ENCODE results near the gene ATP5MC2.
A peak's percentile ranks its signal among the peaks of the same experiment; 100 is the strongest.
"Not testable (repeated sequence)": the region's sequence is repeated elsewhere in the genome, so short reads cannot be mapped to it uniquely, and the experiment has no call there.

The ATP5MC2 gene

DNA sequence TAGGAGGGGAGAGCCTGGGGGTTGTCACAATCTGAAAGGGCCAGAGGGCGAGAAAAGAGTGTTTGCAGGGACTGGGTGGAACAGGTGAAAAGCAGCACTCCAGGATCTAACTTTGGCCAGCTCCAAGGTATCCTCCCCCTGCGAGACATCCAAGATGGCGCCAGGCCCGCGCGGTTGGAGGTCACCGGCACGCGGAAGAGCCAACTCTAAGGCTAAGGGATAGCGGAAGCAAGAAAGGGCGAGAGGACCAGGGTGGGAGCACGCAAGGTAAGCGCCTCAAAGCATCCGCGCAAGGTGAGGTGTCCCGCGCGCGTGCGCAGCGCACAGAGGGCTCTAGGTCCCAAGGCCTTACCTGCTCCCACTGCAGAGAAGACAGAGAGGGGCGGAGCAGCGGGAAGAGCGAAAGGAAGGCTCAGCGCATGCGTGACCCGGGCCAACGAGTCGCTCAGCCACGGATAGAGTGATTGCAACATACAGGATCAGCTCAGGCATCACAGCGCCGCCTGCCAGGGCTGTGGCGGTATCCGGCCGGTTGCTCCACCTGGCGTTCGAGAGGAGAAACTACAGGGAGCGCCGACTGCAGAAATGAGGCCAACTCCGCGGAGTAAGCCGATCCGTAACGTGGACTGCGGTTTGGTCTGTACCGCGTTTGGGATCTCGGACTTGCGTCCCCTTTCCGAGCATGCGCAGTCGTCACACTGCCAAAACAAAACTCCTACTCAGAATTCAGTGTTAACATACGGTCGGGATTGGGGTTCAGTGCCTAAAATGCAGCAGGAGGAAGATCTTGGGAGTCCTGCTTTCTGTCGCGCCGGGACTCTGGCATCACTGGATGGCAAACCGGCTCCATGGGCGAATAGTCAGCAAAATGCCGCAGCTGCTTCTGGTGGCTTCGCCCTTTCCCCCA, at the start of gene ATP5MC2:
Gene ATP5MC2, minus strand, starts transcription at position 383 of the 907 bp plus-strand sequence. CDS start 3,469 bp downstream, outside the sequence.
- in situ Hi-C loops (cut with HindIII; ENCODE audit: low pct_ligation_motif_present, low pct_unique_long_range_greater_than_20kb, low sequenced_read_pairs): loop anchor here (10.0 kb wide), 1 partner anchor 141 kb away; no protein-coding TSS in a partner anchor
- peak; percentile 99 for DNase-seq

DNA sequence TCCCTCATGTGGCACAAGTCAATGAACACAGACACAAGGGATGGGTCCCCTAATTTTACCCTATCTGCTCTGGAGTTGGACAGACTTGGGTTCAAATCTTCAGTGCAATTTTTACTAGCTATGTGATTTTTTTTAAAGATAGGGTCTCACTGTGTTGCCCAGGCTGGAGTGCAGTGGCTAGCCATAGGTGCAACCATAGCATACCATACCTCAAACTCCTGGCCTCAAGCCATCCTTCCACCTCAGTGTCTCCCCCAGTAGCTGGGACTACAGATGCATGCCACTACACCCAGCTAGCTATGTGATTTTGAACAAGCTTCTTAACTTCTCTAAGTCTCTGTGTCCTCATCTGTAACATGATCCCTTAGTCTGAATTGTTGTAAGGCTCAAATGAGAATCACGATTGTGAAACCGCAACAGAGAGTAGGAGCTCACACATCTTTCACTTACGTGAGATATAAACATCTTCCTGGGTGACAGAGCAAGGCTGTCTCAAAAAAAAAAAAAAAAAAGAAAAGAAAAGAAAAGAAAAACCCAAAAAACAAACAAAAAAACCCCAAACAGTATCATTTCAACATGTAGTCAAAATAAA, 46.7 kb upstream of the ATP5MC2 start:
- no peak for DNase-seq

DNA sequence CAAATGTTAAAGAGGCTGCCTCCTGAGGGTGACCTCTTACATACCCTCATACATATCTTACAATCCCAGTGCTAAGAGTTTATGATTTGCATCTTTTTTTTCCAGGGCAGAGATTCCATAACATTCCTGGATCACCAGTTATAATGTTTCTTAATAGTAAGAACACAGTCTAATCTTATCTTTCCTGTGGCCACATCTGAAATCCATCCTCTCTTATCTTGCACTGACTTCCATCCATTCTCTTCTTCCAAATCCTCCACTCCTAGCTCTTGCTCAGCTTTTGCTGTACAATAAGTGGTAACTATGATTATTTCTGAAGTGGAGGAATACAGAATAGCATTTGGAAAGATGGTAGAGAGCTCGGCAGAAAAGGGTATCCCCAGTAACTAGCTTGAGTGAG, 45.1 kb upstream of the ATP5MC2 start:
- in situ Hi-C loops (cut with HindIII; ENCODE audit: low pct_ligation_motif_present, low pct_unique_long_range_greater_than_20kb, low sequenced_read_pairs): no loop called here
- DNase-seq: no peak

More for the DNA sequence above, 46.7 kb upstream of the ATP5MC2 start:
- in situ Hi-C loops (cut with HindIII; ENCODE audit: low pct_ligation_motif_present, low pct_unique_long_range_greater_than_20kb, low sequenced_read_pairs): no loop called here

DNA sequence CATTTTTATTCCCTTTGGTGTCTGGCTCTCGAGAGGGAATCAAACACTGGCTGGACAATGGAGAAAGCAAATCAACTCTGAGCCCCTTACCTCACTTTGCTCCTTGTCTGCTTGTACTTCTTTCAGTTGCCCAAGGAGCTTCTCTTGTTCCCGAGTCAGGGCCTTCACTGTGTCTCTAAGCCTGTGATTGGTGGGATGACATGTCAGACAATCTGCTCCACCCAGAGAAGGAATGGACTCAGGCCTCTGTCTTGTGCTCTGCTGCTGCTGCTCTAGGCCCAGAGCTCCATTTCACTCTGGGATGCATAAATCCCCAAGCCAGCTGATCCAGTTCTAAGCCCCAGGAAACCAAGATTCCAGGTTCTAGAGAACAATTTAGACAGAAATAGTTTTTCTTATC, 43.8 kb upstream of the ATP5MC2 start:
- in situ Hi-C loops (cut with HindIII; ENCODE audit: low pct_ligation_motif_present, low pct_unique_long_range_greater_than_20kb, low sequenced_read_pairs): no loop called here
- no peak for DNase-seq

DNA sequence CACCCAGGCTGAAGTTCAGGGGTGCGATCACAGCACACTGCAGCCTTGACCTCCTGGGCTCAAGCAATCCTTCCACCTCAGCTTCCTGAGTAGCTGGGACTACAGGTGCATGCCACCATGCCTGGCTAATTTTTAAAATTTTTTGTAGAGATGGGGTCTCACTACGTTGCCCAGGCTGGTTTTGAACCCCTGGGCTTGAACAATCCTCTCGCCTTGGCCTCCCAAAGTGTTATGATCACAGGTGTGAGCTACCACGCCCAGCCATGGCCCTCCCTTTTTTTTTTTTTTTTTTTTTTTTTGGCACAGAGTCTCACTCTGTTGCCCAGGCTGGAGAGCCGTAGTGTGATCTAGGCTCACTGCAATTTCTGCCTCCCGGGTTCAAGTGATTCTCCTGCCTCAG, 42.7 kb upstream of the ATP5MC2 start:
- DNase-seq; in situ Hi-C loops (cut with HindIII; ENCODE audit: low pct_ligation_motif_present, low pct_unique_long_range_greater_than_20kb, low sequenced_read_pairs): not testable (repeated sequence)

DNA sequence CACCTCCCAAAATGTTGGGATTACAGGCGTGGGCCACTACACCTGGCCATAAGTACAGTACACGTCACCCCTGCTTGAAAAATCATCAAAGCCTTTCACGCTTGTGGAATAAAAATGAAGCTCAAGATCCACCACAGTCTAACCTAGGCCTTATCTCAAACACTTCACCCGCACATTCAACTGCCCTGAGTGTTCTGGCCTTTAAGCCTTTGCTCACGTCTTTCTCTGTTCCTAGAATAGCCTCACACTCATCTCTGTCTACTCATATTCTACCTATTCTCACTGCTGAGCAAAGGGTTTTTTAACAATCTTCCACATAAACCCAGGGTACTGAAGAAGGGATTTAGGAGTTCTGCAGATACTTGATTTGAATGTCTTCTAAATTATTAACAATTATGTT, 41.4 kb upstream of the ATP5MC2 start:
- in situ Hi-C loops (cut with HindIII; ENCODE audit: low pct_ligation_motif_present, low pct_unique_long_range_greater_than_20kb, low sequenced_read_pairs): no loop called here
- no peak for DNase-seq

DNA sequence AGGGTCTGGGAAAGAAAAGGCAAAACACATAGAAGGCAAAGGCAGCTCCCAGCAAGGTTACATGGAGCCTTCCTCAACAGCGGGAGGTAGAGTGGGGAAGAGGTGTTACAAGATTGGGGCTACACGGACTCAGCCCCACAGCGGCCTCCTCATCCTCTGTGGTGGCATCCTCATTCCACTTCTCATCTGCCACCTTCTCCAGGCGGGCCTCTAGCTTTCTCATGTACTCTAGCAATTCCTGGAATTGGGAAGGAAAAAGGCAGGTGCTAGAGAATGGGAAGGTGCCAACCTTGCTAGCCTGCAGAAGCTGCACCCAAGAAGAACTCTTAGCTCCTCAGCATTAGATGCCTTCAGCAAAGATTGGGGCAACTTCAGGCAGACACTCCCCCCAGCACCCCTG, 38.1 kb upstream of the ATP5MC2 start:
- in situ Hi-C loops (cut with HindIII; ENCODE audit: low pct_ligation_motif_present, low pct_unique_long_range_greater_than_20kb, low sequenced_read_pairs): no loop called here
- no peak for DNase-seq

DNA sequence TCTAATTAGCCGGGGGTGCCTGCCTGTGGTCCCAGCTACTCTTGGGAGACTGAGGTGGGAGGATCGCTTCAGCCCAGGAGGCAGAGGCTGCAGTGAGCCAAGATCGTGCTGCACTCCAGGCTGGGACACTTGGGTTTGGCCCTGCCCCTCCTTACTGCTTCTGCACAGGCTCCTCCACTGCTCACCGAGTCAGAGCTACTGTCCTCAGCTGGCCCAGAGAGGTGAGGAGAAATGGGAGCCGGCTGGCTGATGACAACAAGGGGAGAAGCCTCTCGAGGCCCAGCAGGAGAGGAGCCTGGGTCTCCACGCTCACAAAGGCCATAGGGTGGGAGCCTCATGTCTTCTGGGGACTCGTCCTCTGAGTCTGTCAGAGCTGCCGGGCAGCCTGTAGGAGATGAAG, 37.6 kb upstream of the ATP5MC2 start:
- DNase-seq: no peak
- in situ Hi-C loops (cut with HindIII; ENCODE audit: low pct_ligation_motif_present, low pct_unique_long_range_greater_than_20kb, low sequenced_read_pairs): no loop called here

DNA sequence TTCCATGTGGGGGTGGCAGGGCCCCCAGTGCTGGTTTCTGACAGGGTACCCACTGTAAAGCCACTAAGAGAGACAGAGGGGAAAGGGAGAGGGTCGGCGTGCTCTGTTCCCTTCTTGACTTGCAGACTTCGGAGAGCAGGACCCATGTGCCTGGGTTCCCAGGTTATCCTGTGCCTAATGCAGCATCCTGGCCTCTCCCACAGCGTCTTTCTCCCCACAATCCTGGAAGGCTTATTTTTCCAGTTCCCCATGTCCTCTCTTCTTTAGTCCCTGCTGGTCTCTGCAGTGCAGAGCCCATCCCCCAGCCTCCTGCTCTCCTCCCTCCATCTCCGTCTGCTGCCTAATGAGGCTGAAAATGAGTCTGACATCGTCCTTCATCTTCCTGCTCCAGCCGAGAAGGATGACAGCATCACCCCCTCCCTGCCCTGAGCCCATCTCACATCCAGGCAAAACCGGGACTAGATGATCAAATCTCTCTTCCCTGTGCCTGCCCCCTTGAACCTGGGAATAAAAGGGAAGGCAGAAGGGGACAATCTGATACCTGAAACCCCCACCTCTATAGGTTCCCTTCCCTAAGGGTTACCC, 36.3 kb upstream of the ATP5MC2 start:
- DNase-seq: peak; percentile 24
- in situ Hi-C loops (cut with HindIII; ENCODE audit: low pct_ligation_motif_present, low pct_unique_long_range_greater_than_20kb, low sequenced_read_pairs): no loop called here

DNA sequence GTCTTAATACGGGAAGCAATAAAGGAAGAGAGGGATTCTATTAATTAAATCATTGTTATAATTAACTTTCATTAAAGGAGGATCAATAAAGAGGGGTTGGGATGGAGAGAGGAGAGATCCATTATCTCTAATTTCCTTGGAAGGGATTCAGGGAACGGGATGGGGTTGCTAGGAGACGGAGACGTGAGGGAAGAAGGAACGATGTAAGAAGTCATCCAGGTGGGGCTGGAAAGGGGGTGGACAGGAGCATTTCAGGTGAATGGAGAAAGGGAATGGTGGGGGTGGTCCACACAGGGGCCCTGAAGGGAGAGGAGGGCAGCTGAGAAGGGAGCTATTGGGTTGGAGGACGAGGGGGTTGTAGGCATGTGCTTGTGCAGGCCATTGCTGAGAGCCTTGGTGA, 34.2 kb upstream of the ATP5MC2 start:
- no peak for DNase-seq
- in situ Hi-C loops (cut with HindIII; ENCODE audit: low pct_ligation_motif_present, low pct_unique_long_range_greater_than_20kb, low sequenced_read_pairs): no loop called here

DNA sequence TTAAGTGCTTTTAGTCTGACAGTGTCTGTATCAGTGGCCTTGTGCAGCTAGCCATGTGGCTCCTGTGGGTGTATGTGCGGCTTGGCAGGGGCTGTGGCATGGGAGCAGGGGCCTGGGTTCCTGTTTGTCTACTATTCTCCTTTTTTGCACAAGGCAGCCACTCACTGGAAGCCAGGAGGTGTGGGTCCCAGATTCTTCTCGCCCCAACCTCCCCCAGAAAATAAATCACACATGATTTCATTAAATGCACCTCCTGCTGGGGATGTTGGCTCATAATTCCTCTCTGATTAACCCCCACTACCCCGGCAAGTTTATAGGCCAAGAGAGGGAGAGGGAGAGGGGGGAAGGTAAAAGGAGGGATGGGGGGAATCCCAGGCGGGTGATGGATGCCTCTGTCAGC, 33.8 kb upstream of the ATP5MC2 start:
- DNase-seq: no peak
- in situ Hi-C loops (cut with HindIII; ENCODE audit: low pct_ligation_motif_present, low pct_unique_long_range_greater_than_20kb, low sequenced_read_pairs): no loop called here

DNA sequence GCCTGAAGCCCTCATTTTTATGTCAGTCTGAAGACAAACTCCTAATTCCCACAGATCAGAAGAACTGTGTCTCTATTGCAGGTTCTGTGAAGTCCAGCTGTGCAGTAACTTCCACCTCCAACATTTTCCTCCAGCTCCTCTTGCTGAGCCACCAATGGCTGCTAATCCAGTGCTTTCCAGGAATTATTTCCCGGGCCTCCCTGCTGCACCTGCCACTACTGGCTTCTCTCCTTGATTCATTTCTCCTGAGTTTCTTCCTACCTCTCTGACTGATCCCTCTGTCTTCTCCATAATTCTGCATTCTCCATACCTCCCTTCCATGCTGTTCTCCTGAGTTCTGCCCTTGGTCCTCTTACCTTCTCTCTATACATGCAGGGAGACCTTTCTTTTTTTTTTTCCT, 30.2 kb upstream of the ATP5MC2 start:
- in situ Hi-C loops (cut with HindIII; ENCODE audit: low pct_ligation_motif_present, low pct_unique_long_range_greater_than_20kb, low sequenced_read_pairs): no loop called here
- DNase-seq: no peak

DNA sequence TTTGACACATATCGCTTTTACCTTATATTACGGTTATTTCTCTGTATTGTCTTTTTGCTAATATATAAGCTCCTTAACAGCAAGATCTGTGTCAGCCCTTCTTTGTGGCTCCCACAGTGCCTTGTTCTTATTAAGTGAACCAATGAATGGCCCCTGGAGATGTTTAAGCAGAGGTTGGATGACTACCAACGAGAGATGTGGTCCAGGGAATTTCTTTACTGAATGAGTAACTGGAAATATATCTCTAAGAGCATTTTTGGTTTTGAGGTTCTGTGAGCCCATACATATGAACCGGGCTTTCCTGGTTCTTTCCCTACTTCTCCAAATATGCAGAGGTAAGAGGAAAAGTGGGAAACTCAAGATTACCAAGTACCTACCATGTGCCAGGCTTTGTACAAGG, 27.9 kb upstream of the ATP5MC2 start:
- DNase-seq: peak; percentile 59
- in situ Hi-C loops (cut with HindIII; ENCODE audit: low pct_ligation_motif_present, low pct_unique_long_range_greater_than_20kb, low sequenced_read_pairs): no loop called here

DNA sequence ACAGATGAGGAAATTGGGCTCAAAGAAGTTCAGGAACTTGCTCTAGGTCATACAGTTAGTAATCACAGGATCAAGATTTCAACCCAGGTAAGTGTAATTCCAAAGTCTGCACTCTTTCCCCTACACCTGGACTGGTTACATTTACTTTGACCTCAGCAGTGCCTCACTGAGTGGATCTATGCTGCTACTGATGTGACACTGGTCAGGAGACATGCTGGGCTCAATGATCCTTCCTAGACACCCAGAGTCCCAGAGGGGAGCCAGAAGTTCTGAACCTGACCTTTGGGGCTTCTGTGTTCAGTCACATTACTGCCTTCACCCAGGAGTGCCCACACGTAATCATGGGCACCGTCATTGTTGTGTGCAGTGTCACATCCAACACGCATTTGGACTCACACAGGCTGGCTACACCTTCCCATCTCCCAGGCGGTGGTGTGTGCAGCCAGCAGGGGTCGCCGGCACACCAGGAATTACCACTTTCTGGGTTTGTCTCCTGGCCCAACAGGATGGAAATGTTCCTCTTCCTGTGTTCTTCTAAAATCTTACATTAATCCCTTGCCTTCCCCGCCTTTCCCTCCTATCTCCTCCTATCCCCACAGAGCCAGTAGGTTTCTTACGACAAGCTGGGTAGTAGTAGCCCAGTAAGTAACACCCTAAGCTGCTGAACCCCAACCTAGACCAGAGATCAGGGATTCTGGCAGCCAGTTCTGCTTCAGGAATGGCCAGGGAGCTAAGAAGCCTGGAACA, 25.8 kb upstream of the ATP5MC2 start:
- peak; percentile 73 for DNase-seq
- in situ Hi-C loops (cut with HindIII; ENCODE audit: low pct_ligation_motif_present, low pct_unique_long_range_greater_than_20kb, low sequenced_read_pairs): no loop called here

DNA sequence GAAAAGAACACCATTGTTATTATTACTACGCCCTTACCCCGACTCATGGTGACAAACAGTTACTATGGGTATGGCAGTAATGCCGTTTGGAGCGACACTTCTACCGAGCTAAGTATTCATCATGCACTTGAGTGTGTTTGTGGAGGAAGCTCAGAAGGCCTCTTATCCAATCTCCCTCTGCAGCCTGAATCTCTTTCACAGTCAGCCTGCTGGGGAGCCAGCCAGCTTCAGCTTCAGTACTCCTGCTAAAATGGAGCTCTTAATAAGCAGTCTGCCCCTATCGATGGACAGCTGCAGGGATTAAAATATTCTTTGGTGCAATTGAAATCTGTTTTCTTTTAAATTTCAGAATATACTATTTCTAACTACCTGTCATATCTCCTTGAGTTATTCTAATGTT, 24.7 kb upstream of the ATP5MC2 start:
- DNase-seq: no peak
- in situ Hi-C loops (cut with HindIII; ENCODE audit: low pct_ligation_motif_present, low pct_unique_long_range_greater_than_20kb, low sequenced_read_pairs): no loop called here

DNA sequence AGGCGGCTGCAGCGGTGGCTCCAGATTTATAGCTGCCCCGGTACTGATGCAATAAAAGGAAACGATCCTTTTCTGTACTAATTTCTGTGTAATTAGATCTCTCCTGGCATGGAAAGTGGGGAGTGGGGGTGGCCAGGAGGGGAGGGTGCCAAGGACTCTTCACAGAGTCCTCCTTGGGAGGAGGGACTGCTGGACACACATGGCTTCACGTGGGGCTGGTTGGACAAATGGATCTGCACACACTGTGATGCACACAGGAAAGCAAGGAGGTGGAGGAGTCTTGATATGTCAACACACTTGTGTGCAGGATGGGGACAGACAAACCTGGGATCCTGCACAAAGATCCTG, 23.8 kb upstream of the ATP5MC2 start:
- in situ Hi-C loops (cut with HindIII; ENCODE audit: low pct_ligation_motif_present, low pct_unique_long_range_greater_than_20kb, low sequenced_read_pairs): no loop called here
- no peak for DNase-seq

DNA sequence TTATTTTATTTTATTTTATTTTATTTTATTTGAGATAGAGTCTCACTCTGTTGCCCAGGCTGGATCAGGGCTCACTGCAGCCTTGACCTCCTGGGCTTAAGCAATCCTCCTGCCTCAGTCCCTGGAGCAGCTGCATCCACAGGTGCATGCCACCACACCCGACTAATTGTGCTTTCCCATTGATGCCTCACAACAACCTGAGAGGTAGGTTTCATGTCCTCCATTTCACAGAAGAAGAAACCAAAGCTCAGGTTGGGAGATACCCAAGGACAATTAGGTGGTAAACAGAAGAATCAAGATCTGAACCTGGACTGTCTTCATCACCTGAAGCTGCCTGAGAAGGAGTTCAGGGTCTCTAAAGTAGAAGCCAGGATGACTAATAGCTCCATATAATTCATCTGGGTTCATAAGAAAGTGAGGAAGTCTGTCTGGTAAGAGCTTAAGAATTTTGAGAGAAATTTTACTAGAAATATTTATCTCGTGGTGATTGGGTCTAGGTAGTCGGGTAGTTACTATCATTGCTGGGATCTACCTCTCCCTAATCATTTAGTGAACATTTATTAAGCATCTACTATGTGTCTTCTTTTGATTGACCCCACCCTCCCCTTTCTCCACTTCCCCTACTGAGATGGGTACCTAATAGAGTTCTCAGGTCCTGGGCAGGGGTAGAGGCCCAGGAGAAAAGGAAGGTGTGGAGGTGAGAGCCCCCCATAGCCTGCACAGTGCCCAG, 23.2 kb upstream of the ATP5MC2 start:
- in situ Hi-C loops (cut with HindIII; ENCODE audit: low pct_ligation_motif_present, low pct_unique_long_range_greater_than_20kb, low sequenced_read_pairs): no loop called here
- no peak for DNase-seq

DNA sequence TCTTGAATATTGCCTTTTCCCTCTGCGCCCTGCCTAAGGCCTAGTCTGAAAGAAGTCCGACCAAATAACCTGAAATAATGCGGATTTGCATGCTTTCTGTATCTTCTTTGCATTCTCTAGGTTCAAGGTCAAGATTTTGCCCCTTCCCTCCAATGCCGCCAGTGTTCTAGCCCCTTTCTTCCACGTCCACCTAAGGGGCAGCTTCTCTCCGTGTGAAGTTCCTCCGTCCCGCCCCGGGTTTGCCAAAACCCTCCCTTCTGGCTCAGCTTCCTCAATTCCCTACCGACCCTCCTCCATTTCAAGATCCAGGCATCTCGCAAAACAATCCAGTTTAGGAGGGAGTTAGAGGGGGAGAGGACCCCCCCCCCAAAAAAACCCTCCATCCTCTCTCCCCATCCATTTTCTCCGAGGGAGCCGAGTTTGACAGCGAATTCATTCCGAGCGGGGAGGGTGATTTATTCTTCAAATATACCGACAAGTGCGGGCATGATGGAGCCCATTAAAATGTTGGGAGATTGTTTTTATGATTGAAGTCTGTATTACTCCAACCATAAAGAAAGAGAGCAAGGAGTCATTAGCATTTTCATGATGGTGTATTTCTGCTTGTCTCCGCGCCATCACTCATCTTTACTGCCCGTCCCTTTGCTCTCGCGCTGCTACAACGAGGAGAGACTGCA, 20.9 kb upstream of the ATP5MC2 start:
- no peak for DNase-seq
- in situ Hi-C loops (cut with HindIII; ENCODE audit: low pct_ligation_motif_present, low pct_unique_long_range_greater_than_20kb, low sequenced_read_pairs): no loop called here
